H9 (cell line): Measurements from ENCODE around the gene PLCL1. TPM values are rescaled to one million over a fixed set of nuclear protein-coding genes. Genes with fewer than 3 reads are reported as not detected.
"Not testable (repeated sequence)": the region's sequence is repeated elsewhere in the genome, so short reads cannot be mapped to it uniquely, and the experiment has no call there.

Experiments
- DNase-seq: peaks from one replicate; pipeline ENCODE4 v3.0.0-alpha.2; 2017
- H2AFZ ChIP-seq: one replicate; pipeline ENCODE4 v1.6.1; 2013; ENCODE audit warnings: mild to moderate bottlenecking, low read length, control low read depth, moderate library complexity
- H2AK5ac ChIP-seq: 2 replicates; pipeline ENCODE4 v1.6.1; 2013; ENCODE audit warnings: low read length, control low read depth, mixed read lengths; ENCODE audit not compliant: insufficient read length
- H2BK120ac ChIP-seq: one replicate; pipeline ENCODE4 v1.6.1; 2013; ENCODE audit warnings: low read depth, mild to moderate bottlenecking, low read length, control low read depth, inconsistent platforms; ENCODE audit not compliant: poor library complexity, severe bottlenecking
- H2BK12ac ChIP-seq: 2 replicates; pipeline ENCODE4 v1.6.1; 2013; ENCODE audit warnings: low read length, control low read depth, mixed read lengths, low read depth; ENCODE audit not compliant: insufficient read length
- H2BK15ac ChIP-seq: 2 replicates; pipeline ENCODE4 v1.6.1; 2013; ENCODE audit warnings: low read depth, low read length, control low read depth
- H2BK20ac ChIP-seq: one replicate; pipeline ENCODE4 v1.6.1; 2013; ENCODE audit warnings: low read depth, mild to moderate bottlenecking, low read length, control low read depth, inconsistent platforms; ENCODE audit not compliant: poor library complexity, severe bottlenecking
- H2BK5ac ChIP-seq: 2 replicates; pipeline ENCODE4 v1.6.1; 2013; ENCODE audit warnings: low read length, control low read depth, mixed read lengths; ENCODE audit not compliant: insufficient read length
- H3K14ac ChIP-seq: 2 replicates; pipeline ENCODE4 v1.6.1; 2013; ENCODE audit warnings: low read length, control low read depth; ENCODE audit not compliant: insufficient read depth
- H3K18ac ChIP-seq: 2 replicates; pipeline ENCODE4 v1.6.1; 2013; ENCODE audit warnings: low read depth, mild to moderate bottlenecking, mixed read lengths, low read length, control low read depth; ENCODE audit not compliant: insufficient read length
- H3K23ac ChIP-seq: 2 replicates; pipeline ENCODE4 v1.6.1; 2013; ENCODE audit warnings: low read length, control low read depth, mixed read lengths, low read depth; ENCODE audit not compliant: insufficient read length
- H3K23me2 ChIP-seq: 2 replicates; pipeline ENCODE4 v1.6.1; 2013; ENCODE audit warnings: low read depth, mild to moderate bottlenecking, mixed read lengths, low read length, control low read depth; ENCODE audit not compliant: insufficient read length, poor library complexity, severe bottlenecking
- H3K27ac ChIP-seq: 2 replicates; pipeline ENCODE4 v1.5.1; 2013; ENCODE audit warnings: low read length, control low read depth, mixed read lengths, low read depth; ENCODE audit not compliant: insufficient read length
- H3K27me3 ChIP-seq: 2 replicates; pipeline ENCODE4 v1.6.1; 2013; ENCODE audit warnings: low read length, control low read depth, inconsistent platforms; ENCODE audit not compliant: insufficient read depth
- H3K4ac ChIP-seq: 2 replicates; pipeline ENCODE4 v1.6.1; 2013; ENCODE audit warnings: low read depth, mild to moderate bottlenecking, control low read depth, inconsistent platforms, low read length, moderate library complexity
- H3K4me1 ChIP-seq: 2 replicates; pipeline ENCODE4 v1.6.1; 2013; ENCODE audit warnings: low read length, control low read depth, inconsistent platforms; ENCODE audit not compliant: insufficient read depth
- H3K4me2 ChIP-seq: 2 replicates; pipeline ENCODE4 v1.6.1; 2013; ENCODE audit warnings: low read length, control low read depth, mixed read lengths; ENCODE audit not compliant: insufficient read length, insufficient read depth
- H3K56ac ChIP-seq: 2 replicates; pipeline ENCODE4 v1.6.1; 2013; ENCODE audit warnings: low read depth, mild to moderate bottlenecking, mixed read lengths, low read length, control low read depth; ENCODE audit not compliant: insufficient read length
- H3K79me1 ChIP-seq: 2 replicates; pipeline ENCODE4 v1.6.1; 2013; ENCODE audit warnings: low read depth, mild to moderate bottlenecking, moderate library complexity, low read length, control low read depth, inconsistent platforms; ENCODE audit not compliant: insufficient read depth, poor library complexity, severe bottlenecking
- H3K79me2 ChIP-seq: 2 replicates; pipeline ENCODE4 v1.6.1; 2013; ENCODE audit warnings: low read length, control low read depth, inconsistent platforms; ENCODE audit not compliant: insufficient read depth
- H3K9ac ChIP-seq: 2 replicates; pipeline ENCODE4 v1.6.1; 2013; ENCODE audit warnings: low read length, control low read depth, mixed read lengths; ENCODE audit not compliant: insufficient read length; ENCODE audit errors: extremely low read depth
- H3K9me3 ChIP-seq: one replicate; pipeline ENCODE4 v1.6.1; 2013; ENCODE audit warnings: low read depth, low read length, inconsistent platforms; ENCODE audit not compliant: control insufficient read depth
- H3T11ph ChIP-seq: one replicate; pipeline ENCODE4 v1.6.1; 2013; ENCODE audit warnings: mild to moderate bottlenecking, low read length, control low read depth, inconsistent platforms
- H4K20me1 ChIP-seq: one replicate; pipeline ENCODE4 v1.6.1; 2013; ENCODE audit not compliant: control insufficient read depth, insufficient read length, insufficient read depth
- H4K5ac ChIP-seq: 2 replicates; pipeline ENCODE4 v1.6.1; 2013; ENCODE audit warnings: low read depth, mild to moderate bottlenecking, mixed read lengths, low read length, control low read depth; ENCODE audit not compliant: insufficient read length
- H4K8ac ChIP-seq: replicated peaks from 2 replicates; pipeline ENCODE4 v1.6.1; 2013; ENCODE audit warnings: low read length, control low read depth, mixed read lengths, low read depth; ENCODE audit not compliant: insufficient read length
- H4K91ac ChIP-seq: 2 replicates; pipeline ENCODE4 v1.6.1; 2013; ENCODE audit warnings: low read depth, mild to moderate bottlenecking, moderate library complexity, mixed read lengths, low read length, control low read depth; ENCODE audit not compliant: insufficient read length
- H3K27ac Mint-ChIP-seq, 3 experiments: 2 replicates in 2 of 3; 3 replicates in 1 of 3; pipeline ENCODE4 v1.8.0; 2020 to 2021; ENCODE audit warnings: mixed read lengths in 3 of 3, mild to moderate bottlenecking in 1 of 3, moderate library complexity in 1 of 3
- H3K27me3 Mint-ChIP-seq: 2 replicates; pipeline ENCODE4 v1.8.0; 2021; ENCODE audit warnings: low read depth, mild to moderate bottlenecking, moderate library complexity, mixed read lengths
- H3K36me3 Mint-ChIP-seq, 3 experiments: 2 replicates in 2 of 3; 3 replicates in 1 of 3; pipeline ENCODE4 v1.8.0; 2020 to 2021; ENCODE audit warnings: low read depth in 3 of 3, mixed read lengths in 3 of 3; ENCODE audit not compliant: insufficient read depth in 1 of 3
- H3K4me1 Mint-ChIP-seq, 2 experiments: 2 replicates each; pipeline ENCODE4 v1.8.0; 2020; ENCODE audit warnings: mixed read lengths in 2 of 2
- H3K4me3 Mint-ChIP-seq, 2 experiments: 2 replicates in 1 of 2; 3 replicates in 1 of 2; pipeline ENCODE4 v1.8.0; 2020 to 2021; ENCODE audit warnings: mild to moderate bottlenecking in 2 of 2, mixed read lengths in 2 of 2, moderate library complexity in 1 of 2
- H3K9me3 Mint-ChIP-seq, 2 experiments: 2 replicates in 1 of 2; 3 replicates in 1 of 2; pipeline ENCODE4 v1.8.0; 2020; ENCODE audit warnings: mild to moderate bottlenecking in 2 of 2, mixed read lengths in 2 of 2, moderate library complexity in 1 of 2
- WGBS: extraction: QIAGEN DNeasy Blood & Tissue Kit; methylation state at CpG from one replicate; pipeline ENCODE4 v1.1.7; 2013; ENCODE audit warnings: missing lambda C conversion rate, low lambda C conversion rate, mixed read lengths; ENCODE audit not compliant: insufficient read length; ENCODE audit errors: extremely low coverage; 5-methylcytosine and 5-hydroxymethylcytosine counted together
- total RNA-seq: library from RNA; stranded (reverse); gene quantifications from 2 replicates; pipeline ENCODE4 v1.2.1, GENCODE V29; 2021
- TF ChIP-seq, protein P1 (sequence below): fragments of 200-600 bp; sonication (generic); conservative IDR thresholded peaks from 3 replicates; pipeline ENCODE4 v1.8.0; 2021; ENCODE audit warnings: antibody characterized with exemption, mild to moderate bottlenecking

PLCL1 gene
- total RNA-seq, 1 experiment from 2014 or later: 0.04 TPM

DNA sequence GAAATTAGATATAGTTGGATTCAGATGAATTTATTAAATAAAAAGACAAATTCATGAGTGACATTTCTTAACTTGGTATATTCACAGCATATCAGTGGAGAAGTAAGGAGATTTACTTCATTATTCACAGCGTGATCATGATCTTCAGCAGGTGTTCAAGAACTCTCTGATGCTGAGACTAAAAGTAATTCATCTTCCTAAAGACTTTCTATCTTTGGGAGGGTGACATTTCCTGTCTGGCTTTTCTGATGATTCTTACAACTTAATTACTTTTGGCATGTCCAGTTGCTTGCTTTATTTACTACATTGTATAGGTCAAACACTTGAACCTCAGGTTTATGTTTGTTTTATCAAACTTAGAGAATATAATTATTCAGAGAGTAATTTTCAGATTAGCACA is 224.6 kb downstream of the PLCL1 start:
- DNase-seq: no peak
- Histone ChIP-seq H4K91ac (no peak overlapping the region), H3K79me1 (no peaks in the 10 kb centered on the region), H4K8ac (no peak overlapping the region), H2AK5ac (no peak overlapping the region), H3K4me1 (no peaks in the 10 kb centered on the region), H3K4ac (no peak overlapping the region), H3K27me3 (no peaks in the 10 kb centered on the region), H3K4me2 (no peak overlapping the region), H2BK5ac (no peak overlapping the region), H3K56ac (no peak overlapping the region), H2BK15ac (no peak overlapping the region), H3K23ac (no peak overlapping the region), H4K20me1 (no peaks in the 10 kb centered on the region), H3K23me2 (no peaks in the 10 kb centered on the region), H3K9ac (no peak overlapping the region), H2BK12ac (no peak overlapping the region), H4K5ac (no peak overlapping the region), H3K14ac (no peak overlapping the region), H3K27ac (no peak overlapping the region), H2AFZ (no peak overlapping the region), H3T11ph (no peak overlapping the region), H3K79me2 (no peaks in the 10 kb centered on the region), H3K18ac (no peak overlapping the region), H2BK20ac (no peak overlapping the region), H3K9me3 (no peaks in the 10 kb centered on the region), H2BK120ac (no peak overlapping the region)
- H3K4me1 Mint-ChIP-seq: peaks cover 2 to 10% of the 10 kb centered on the region in 2 experiments; a peak in 3 of 4 replicates
- no peaks in the 10 kb centered on the region for H3K27me3 Mint-ChIP-seq
- TF ChIP-seq, protein P1, sequence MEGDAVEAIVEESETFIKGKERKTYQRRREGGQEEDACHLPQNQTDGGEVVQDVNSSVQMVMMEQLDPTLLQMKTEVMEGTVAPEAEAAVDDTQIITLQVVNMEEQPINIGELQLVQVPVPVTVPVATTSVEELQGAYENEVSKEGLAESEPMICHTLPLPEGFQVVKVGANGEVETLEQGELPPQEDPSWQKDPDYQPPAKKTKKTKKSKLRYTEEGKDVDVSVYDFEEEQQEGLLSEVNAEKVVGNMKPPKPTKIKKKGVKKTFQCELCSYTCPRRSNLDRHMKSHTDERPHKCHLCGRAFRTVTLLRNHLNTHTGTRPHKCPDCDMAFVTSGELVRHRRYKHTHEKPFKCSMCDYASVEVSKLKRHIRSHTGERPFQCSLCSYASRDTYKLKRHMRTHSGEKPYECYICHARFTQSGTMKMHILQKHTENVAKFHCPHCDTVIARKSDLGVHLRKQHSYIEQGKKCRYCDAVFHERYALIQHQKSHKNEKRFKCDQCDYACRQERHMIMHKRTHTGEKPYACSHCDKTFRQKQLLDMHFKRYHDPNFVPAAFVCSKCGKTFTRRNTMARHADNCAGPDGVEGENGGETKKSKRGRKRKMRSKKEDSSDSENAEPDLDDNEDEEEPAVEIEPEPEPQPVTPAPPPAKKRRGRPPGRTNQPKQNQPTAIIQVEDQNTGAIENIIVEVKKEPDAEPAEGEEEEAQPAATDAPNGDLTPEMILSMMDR: no peak
- H3K9me3 Mint-ChIP-seq: no peaks in the 10 kb centered on the region
- no peak overlapping the region for H3K27ac Mint-ChIP-seq
- WGBS: no CpG with 5 or more reads among the region's 1 CpG
- H3K36me3 Mint-ChIP-seq: no peaks in the 10 kb centered on the region
- H3K4me3 Mint-ChIP-seq: no peak overlapping the region

- H2BK120ac ChIP-seq, DNase-seq, H3K27me3 Mint-ChIP-seq, H4K5ac ChIP-seq, H3K23me2 ChIP-seq, H3K23ac ChIP-seq, H3K56ac ChIP-seq, H3K9me3 ChIP-seq, H3K79me2 ChIP-seq, H3K4me1 ChIP-seq, H3K4me3 Mint-ChIP-seq, H3K9ac ChIP-seq, H2BK15ac ChIP-seq, H3K79me1 ChIP-seq, H2BK20ac ChIP-seq, H3K27me3 ChIP-seq, H3K27ac ChIP-seq, H3K9me3 Mint-ChIP-seq, H3K18ac ChIP-seq, H3K4me1 Mint-ChIP-seq, H2BK5ac ChIP-seq, H3K36me3 Mint-ChIP-seq, H3K14ac ChIP-seq, H4K91ac ChIP-seq, H3T11ph ChIP-seq, H4K20me1 ChIP-seq, H2BK12ac ChIP-seq, H3K4ac ChIP-seq, H3K4me2 ChIP-seq, H2AK5ac ChIP-seq, H2AFZ ChIP-seq, H4K8ac ChIP-seq: not testable (repeated sequence)
- WGBS: no CpG with 5 or more reads among the region's 5 CpGs
- peak overlapping the region in 1 of 3 experiments; percentile 27; a peak in 1 of 7 replicates for H3K27ac Mint-ChIP-seq
Measured at GRCh38 chr2:198029576-198029975, 225.2 kb downstream of the PLCL1 start.
